B cell (primary cell): Measurements from ENCODE around the gene CFAP53. TPM values are rescaled to one million over a fixed set of nuclear protein-coding genes. Genes with fewer than 3 reads are reported as not detected.

ENCODE experiments used
- ATAC-seq: fragments of 200-7000 bp; cut with Tn5 transposase; one replicate; pipeline ENCODE4 v1.10.0; 2021; ENCODE audit warnings: low read depth, mild to moderate bottlenecking, moderate number of reproducible peaks, moderate library complexity
- CTCF ChIA-PET: fragments of 350-600 bp; sonication (Branson Sonifier 250); formaldehyde crosslinking; loops from one replicate; lab custom pipeline; 2021; ENCODE audit warnings: antibody characterized with exemption, inconsistent platforms; lab: Charles Lee
- POLR2A ChIA-PET: fragments of 350-600 bp; sonication (Branson Sonifier 250); formaldehyde crosslinking; loops from one replicate; lab custom pipeline; 2021; ENCODE audit warnings: antibody characterized with exemption; lab: Charles Lee
- DNase-seq: peaks from one replicate; pipeline ENCODE4 v3.0.0; 2013
- H2AFZ ChIP-seq: 2 replicates; pipeline ENCODE4 v1.6.1; 2012; ENCODE audit warnings: mild to moderate bottlenecking, low read depth, low read length; ENCODE audit not compliant: insufficient read depth, poor library complexity, severe bottlenecking
- H3K27ac ChIP-seq, 2 donors: 1 replicate in 1 of 2; 2 replicates in 1 of 2; pipeline ENCODE4 v1.5.1; 2012 to 2013; ENCODE audit warnings: low read length in 2 of 2, mild to moderate bottlenecking in 2 of 2, moderate library complexity in 1 of 2
- H3K27me3 ChIP-seq, 4 experiments: fragments of 200-600 bp in 1 of 4; sonication (generic) in 1 of 4; replicated peaks in 1 of 4; 1 replicate in 2 of 4; 2 replicates in 2 of 4; pipeline versions ENCODE4 v1.6.1 to v1.7.0; 2013 to 2016; ENCODE audit warnings: low read length in 3 of 4, mild to moderate bottlenecking in 2 of 4, mixed read lengths in 1 of 4, moderate library complexity in 1 of 4; ENCODE audit not compliant: insufficient read depth in 4 of 4, control insufficient read depth in 3 of 4; ENCODE audit errors: control extremely low read depth in 1 of 4
- H3K36me3 ChIP-seq, 2 experiments: replicated peaks in 1 of 2; 1 replicate in 1 of 2; 2 replicates in 1 of 2; pipeline versions ENCODE4 v1.6.1 to v1.7.1; 2013; ENCODE audit warnings: low read length in 1 of 2; ENCODE audit not compliant: insufficient read depth in 2 of 2, control insufficient read depth in 1 of 2; ENCODE audit errors: control extremely low read depth in 1 of 2, extremely low read depth in 1 of 2
- H3K4me1 ChIP-seq, 2 donors: fragments of 200-600 bp in 1 of 2; sonication (generic) in 1 of 2; 1 replicate in 1 of 2; 2 replicates in 1 of 2; pipeline versions ENCODE4 v1.5.1 to v1.6.1; 2013 to 2017; ENCODE audit warnings: low read length in 2 of 2; ENCODE audit not compliant: control insufficient read depth in 2 of 2, insufficient read depth in 2 of 2
- H3K4me2 ChIP-seq: replicated peaks from 2 replicates; pipeline ENCODE3; 2012; ENCODE audit warnings: mild to moderate bottlenecking, low read depth, low read length; ENCODE audit not compliant: poor library complexity, severe bottlenecking
- H3K4me3 ChIP-seq, 5 experiments: fragments of 200-600 bp in 1 of 5; sonication (generic) in 1 of 5; 1 replicate in 3 of 5; 2 replicates in 2 of 5; pipeline versions ENCODE4 v1.5.1 to v1.7.0; 2011 to 2016; ENCODE audit warnings: low read length in 4 of 5, mild to moderate bottlenecking in 4 of 5, low read depth in 2 of 5, control low read depth in 1 of 5, moderate library complexity in 1 of 5; ENCODE audit not compliant: insufficient read depth in 1 of 5; ENCODE audit errors: control extremely low read depth in 1 of 5, extremely low read depth in 1 of 5
- H3K79me2 ChIP-seq: fragments of 200-600 bp; sonication (generic); one replicate; pipeline ENCODE4 v1.6.0; 2016; ENCODE audit warnings: low read length; ENCODE audit not compliant: control insufficient read depth, insufficient read depth
- H3K9ac ChIP-seq: fragments of 200-600 bp; sonication (generic); 2 replicates; pipeline ENCODE4 v1.6.1; 2017; ENCODE audit warnings: mild to moderate bottlenecking, low read length, moderate library complexity
- H3K9me3 ChIP-seq, 3 donors: one replicate each; pipeline versions ENCODE4 v1.6.1 to v1.7.1; 2013; ENCODE audit warnings: low read length in 2 of 3; ENCODE audit not compliant: control insufficient read depth in 2 of 3, insufficient read depth in 1 of 3; ENCODE audit errors: control extremely low read depth in 1 of 3
- H4K20me1 ChIP-seq: 2 replicates; pipeline ENCODE4 v1.6.0; 2012; ENCODE audit warnings: mild to moderate bottlenecking, low read length; ENCODE audit not compliant: insufficient read depth, control insufficient read depth, poor library complexity, severe bottlenecking
- H3K27ac Mint-ChIP-seq: one replicate; pipeline ENCODE4 v1.8.0; 2021; ENCODE audit warnings: mixed read lengths
- H3K27me3 Mint-ChIP-seq: one replicate; pipeline ENCODE4 v1.8.0; 2021; ENCODE audit warnings: mixed read lengths
- H3K4me1 Mint-ChIP-seq: one replicate; pipeline ENCODE4 v1.8.0; 2021; ENCODE audit warnings: mixed read lengths
- H3K4me3 Mint-ChIP-seq: one replicate; pipeline ENCODE4 v1.8.0; 2021; ENCODE audit warnings: mixed read lengths
- H3K9me3 Mint-ChIP-seq: one replicate; pipeline ENCODE4 v1.8.0; 2022; ENCODE audit warnings: mixed read lengths; ENCODE audit not compliant: insufficient read depth
- EZH2 ChIP-seq: IDR thresholded peaks from 2 replicates; pipeline ENCODE4 v1.6.1; 2012; ENCODE audit warnings: borderline replicate concordance, low read depth, mild to moderate bottlenecking, moderate library complexity, low read length; ENCODE audit not compliant: insufficient read depth, poor library complexity, severe bottlenecking
- WGBS: methylation state at CpG from one replicate; pipeline ENCODE4 v1.1.5; 2013; ENCODE audit warnings: missing lambda C conversion rate; ENCODE audit not compliant: insufficient coverage; 5-methylcytosine and 5-hydroxymethylcytosine counted together
- intact Hi-C: fragments of 100-400 bp; cut with micrococcal nuclease; formaldehyde crosslinking; loops from one replicate; pipeline ENCODE4 v1.10.0; 2022
- polyA plus RNA-seq: library from polyadenylated mRNA; depleted of rRNA; stranded (reverse); fragments of >200 nt; gene quantifications from 2 replicates; pipeline ENCODE4 v1.2.3, GENCODE V29; 2012
- total RNA-seq, 2 donors: library from RNA; stranded (reverse); fragments of 120-200 nt in 1 of 2; gene quantifications; 1 replicate in 1 of 2; 2 replicates in 1 of 2; pipeline versions ENCODE4 v1.2.3 to v1.2.4, GENCODE V29; 2013 to 2022
- TF ChIP-seq, protein P1 (sequence below): fragments of 200-600 bp; IDR thresholded peaks from one replicate; pipeline ENCODE4 v1.8.0; 2022; ENCODE audit warnings: antibody characterized with exemption, mild to moderate bottlenecking

CFAP53 gene
- total and polyA plus RNA-seq, 2 donors (not counting 1 experiment from before 2014, with no cell fraction given): 0.04 to 0.79 TPM

- WGBS: 86% methylated on average over 1 of the region's 3 CpGs
- POLR2A ChIA-PET: no interaction called here
Observed at GRCh38 chr18:50196261-50196660, 70.0 kb downstream of the CFAP53 start.

DNA sequence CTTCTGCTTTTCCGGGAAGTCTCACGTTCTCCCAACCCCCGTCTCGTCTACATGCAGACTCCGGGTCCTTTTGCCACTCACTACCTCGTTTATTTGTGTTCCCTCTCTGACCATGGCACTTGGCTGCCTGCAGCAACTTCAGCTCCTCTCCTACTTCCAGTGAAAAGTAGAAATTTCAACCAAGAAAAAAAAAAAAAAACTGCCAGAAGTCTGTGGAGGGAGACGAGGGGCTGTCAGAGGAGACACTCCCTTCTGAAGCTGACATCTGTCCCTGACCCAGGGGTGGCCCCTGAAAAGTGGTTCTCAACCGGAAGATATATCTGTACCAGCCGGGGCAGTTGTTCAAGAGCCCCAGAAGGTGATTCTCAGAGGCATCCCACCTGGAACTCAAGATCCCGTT is 70.6 kb downstream of the CFAP53 start:
- Histone ChIP-seq H3K9ac (peak overlapping the region; percentile 32), H3K4me1 (peaks cover 24 to 26% of the 10 kb centered on the region in 2 donors), H3K4me3 (peak overlapping the region in 3 of 5 experiments; percentile 30 to 60 (median 40)), H2AFZ (peak overlapping the region; percentile 27), H4K20me1 (no peaks in the 10 kb centered on the region), H3K4me2 (peak overlapping the region; percentile 93), H3K79me2 (no peaks in the 10 kb centered on the region), H3K27me3 (peaks cover 0 to 45% (median 29%) of the 10 kb centered on the region in 4 experiments), H3K27ac (no peak overlapping the region), H3K36me3 (no peaks in the 10 kb centered on the region), H3K9me3 (peaks cover 0 to 3% (median 2%) of the 10 kb centered on the region in 3 donors)
- ATAC-seq: no peak
- ChIA-PET POLR2A (no interaction called here), CTCF (interaction anchor here (0.6 to 2.4 kb wide), 12 partner anchors 10 to 713 kb away, joined by 3 to 7 read pairs (median 4); partner anchors contain the start of gene CFAP53)
- Mint-ChIP-seq H3K9me3 (peaks cover 3% of the 10 kb centered on the region), H3K27ac (no peak overlapping the region), H3K4me1 (peaks cover 16% of the 10 kb centered on the region), H3K27me3 (peaks cover 67% of the 10 kb centered on the region), H3K4me3 (peak overlapping the region; percentile 68)
- DNase-seq: no peak
- TF ChIP-seq, protein P1, sequence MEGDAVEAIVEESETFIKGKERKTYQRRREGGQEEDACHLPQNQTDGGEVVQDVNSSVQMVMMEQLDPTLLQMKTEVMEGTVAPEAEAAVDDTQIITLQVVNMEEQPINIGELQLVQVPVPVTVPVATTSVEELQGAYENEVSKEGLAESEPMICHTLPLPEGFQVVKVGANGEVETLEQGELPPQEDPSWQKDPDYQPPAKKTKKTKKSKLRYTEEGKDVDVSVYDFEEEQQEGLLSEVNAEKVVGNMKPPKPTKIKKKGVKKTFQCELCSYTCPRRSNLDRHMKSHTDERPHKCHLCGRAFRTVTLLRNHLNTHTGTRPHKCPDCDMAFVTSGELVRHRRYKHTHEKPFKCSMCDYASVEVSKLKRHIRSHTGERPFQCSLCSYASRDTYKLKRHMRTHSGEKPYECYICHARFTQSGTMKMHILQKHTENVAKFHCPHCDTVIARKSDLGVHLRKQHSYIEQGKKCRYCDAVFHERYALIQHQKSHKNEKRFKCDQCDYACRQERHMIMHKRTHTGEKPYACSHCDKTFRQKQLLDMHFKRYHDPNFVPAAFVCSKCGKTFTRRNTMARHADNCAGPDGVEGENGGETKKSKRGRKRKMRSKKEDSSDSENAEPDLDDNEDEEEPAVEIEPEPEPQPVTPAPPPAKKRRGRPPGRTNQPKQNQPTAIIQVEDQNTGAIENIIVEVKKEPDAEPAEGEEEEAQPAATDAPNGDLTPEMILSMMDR: no peak
- TF ChIP-seq EZH2: no peak
- 38% methylated on average over 10 of the region's 10 CpGs for WGBS
- intact Hi-C loops: loop anchor here (2.0 kb wide), 2 partner anchors 73 to 161 kb away; no protein-coding TSS in a partner anchor

More at GRCh38 chr18:50196261-50196660, 70.0 kb downstream of the CFAP53 start:
- Histone ChIP-seq H3K4me2 (no peak overlapping the region), H3K4me1 (peaks cover 24 to 26% of the 10 kb centered on the region in 2 donors), H3K4me3 (no peak overlapping the region), H2AFZ (no peak overlapping the region), H3K9me3 (peaks cover 0 to 9% (median 4%) of the 10 kb centered on the region in 3 donors), H3K27me3 (peaks cover 0 to 47% (median 30%) of the 10 kb centered on the region in 4 experiments), H3K27ac (no peak overlapping the region), H3K9ac (no peak overlapping the region), H3K79me2 (no peaks in the 10 kb centered on the region), H3K36me3 (no peaks in the 10 kb centered on the region), H4K20me1 (no peaks in the 10 kb centered on the region)
- no peak for ATAC-seq
- no peak for TF ChIP-seq EZH2
- TF ChIP-seq, protein P1: no peak
- intact Hi-C loops: no loop called here
- Mint-ChIP-seq H3K9me3 (peaks cover 7% of the 10 kb centered on the region), H3K27me3 (peaks cover 67% of the 10 kb centered on the region), H3K4me1 (peaks cover 16% of the 10 kb centered on the region), H3K27ac (no peak overlapping the region), H3K4me3 (peak overlapping the region; percentile 30)
- DNase-seq: no peak
- CTCF ChIA-PET: interaction anchor here (0.6 to 2.4 kb wide), 9 partner anchors 10 to 705 kb away, joined by 3 to 7 read pairs (median 3); no protein-coding TSS in a partner anchor
